ENCODE results near the gene CFAP126.
A peak's percentile ranks its signal among the peaks of the same experiment; 100 is the strongest.
"Not testable (repeated sequence)": the region's sequence is repeated elsewhere in the genome, so short reads cannot be mapped to it uniquely, and the experiment has no call there.

Gene CFAP126

GRCh38 chr1:161379071-161379470 lies 11.4 kb upstream of the CFAP126 start:
- DNase-seq: no peak

GRCh38 chr1:161378014-161378413 lies 10.3 kb upstream of the CFAP126 start:
- DNase-seq: no peak

- DNase-seq: no peak
Measured at GRCh38 chr1:161374373-161374772, 6.7 kb upstream of the CFAP126 start.

- DNase-seq: no peak
Measured at GRCh38 chr1:161373442-161373841, 5.8 kb upstream of the CFAP126 start.

- no peak for DNase-seq
Measured at GRCh38 chr1:161365207-161365606, 2.5 kb downstream of the CFAP126 start.

GRCh38 chr1:161364332-161364731 lies 3.3 kb downstream of the CFAP126 start:
- no peak for DNase-seq

- no peak for DNase-seq
Measured at GRCh38 chr1:161359291-161359690, 8.4 kb downstream of the CFAP126 start.

- no peak for DNase-seq
Measured at GRCh38 chr1:161357073-161357472, 10.6 kb downstream of the CFAP126 start.

GRCh38 chr1:161351482-161351881 lies 16.2 kb downstream of the CFAP126 start:
- DNase-seq: no peak

- no peak for DNase-seq
Measured at GRCh38 chr1:161350671-161351070, 17.0 kb downstream of the CFAP126 start.

- no peak for DNase-seq
Measured at GRCh38 chr1:161342821-161343220, 24.9 kb downstream of the CFAP126 start.

GRCh38 chr1:161342177-161342576 lies 25.5 kb downstream of the CFAP126 start:
- no peak for DNase-seq

- no peak for DNase-seq
Measured at GRCh38 chr1:161335796-161336195, 31.9 kb downstream of the CFAP126 start.

GRCh38 chr1:161333166-161333565 lies 34.5 kb downstream of the CFAP126 start:
- no peak for DNase-seq

GRCh38 chr1:161330346-161330745 lies 37.3 kb downstream of the CFAP126 start:
- DNase-seq: no peak

GRCh38 chr1:161324020-161324419 lies 43.7 kb downstream of the CFAP126 start:
- peak; percentile 40 for DNase-seq

- not testable (repeated sequence) for DNase-seq
Measured at GRCh38 chr1:161315841-161316674, 51.6 kb downstream of the CFAP126 start.

Data from CD4-positive, alpha-beta T cell treated with Interleukin-21 for 1 hour (primary cell).